ENCODE measurements around the gene CDA. TPM values are rescaled to one million over a fixed set of nuclear protein-coding genes. Genes with fewer than 3 reads are reported as not detected.
A peak's percentile ranks its signal among the peaks of the same experiment; 100 is the strongest.

The CDA gene
- total and polyA plus RNA-seq, 2 donors from 2014 or later = 6.0 to 29.9 TPM

- no peak for DNase-seq
- no peak for TF ChIP-seq CTCF (IDR thresholded peaks at IDR 0.05; ENCODE audit: borderline replicate concordance, extremely low read depth, insufficient read depth)
- H3K27me3 ChIP-seq (ENCODE audit: control insufficient read depth, insufficient read depth, low read length) = no peaks in the 10 kb centered on the region
- intact Hi-C loops (cut with DNase I) = no loop called here
- no peaks in the 10 kb centered on the region for H3K9me3 ChIP-seq (ENCODE audit: control insufficient read depth in 2 of 3, insufficient read depth in 1 of 3, low read length in 3 of 3)
- peak overlapping the region in 1 of 2 donors; percentile 20 for H3K27ac ChIP-seq (ENCODE audit: low read depth in 2 of 2, low read length in 2 of 2)
- peak overlapping the region; percentile 69 to 85 (median 72) for H3K4me3 ChIP-seq (ENCODE audit: low read length in 3 of 3)
- peaks cover 0 to 23% (median 14%) of the 10 kb centered on the region in 3 donors for H3K36me3 ChIP-seq (ENCODE audit: control insufficient read depth in 2 of 3, insufficient read depth in 3 of 3, low read length in 3 of 3)
- no peak for FAIRE-seq
- peaks cover 0 to 9% (median 6%) of the 10 kb centered on the region in 3 donors for H3K4me1 ChIP-seq (ENCODE audit: control insufficient read depth in 2 of 3, insufficient read depth in 2 of 3, low read depth in 1 of 3, low read length in 3 of 3)
- H3K9ac ChIP-seq (ENCODE audit: low read length in 3 of 3) = peak overlapping the region; percentile 50 to 95 (median 58)
Observed at GRCh38 chr1:20634065-20634593, 45.2 kb downstream of the CDA start.

- DNase-seq = peak in 3 of 5 donors; percentile 17 to 62 (median 50)
- no peak for FAIRE-seq
- Histone ChIP-seq H3K27me3 (ENCODE audit: control insufficient read depth, insufficient read depth, low read length) (no peaks in the 10 kb centered on the region), H3K4me3 (ENCODE audit: low read length in 3 of 3) (peak overlapping the region in 2 of 3 donors; percentile 72 to 85), H3K27ac (ENCODE audit: low read depth in 2 of 2, low read length in 2 of 2) (no peak overlapping the region), H3K4me1 (ENCODE audit: control insufficient read depth in 2 of 3, insufficient read depth in 2 of 3, low read depth in 1 of 3, low read length in 3 of 3) (peaks cover 0 to 9% (median 6%) of the 10 kb centered on the region in 3 donors), H3K9me3 (ENCODE audit: control insufficient read depth in 2 of 3, insufficient read depth in 1 of 3, low read length in 3 of 3) (no peaks in the 10 kb centered on the region), H3K9ac (ENCODE audit: low read length in 3 of 3) (peak overlapping the region; percentile 50 to 95 (median 58)), H3K36me3 (ENCODE audit: control insufficient read depth in 2 of 3, insufficient read depth in 3 of 3, low read length in 3 of 3) (peaks cover 3 to 28% (median 15%) of the 10 kb centered on the region in 3 donors)
- no peak for TF ChIP-seq CTCF (IDR thresholded peaks at IDR 0.05; ENCODE audit: borderline replicate concordance, extremely low read depth, insufficient read depth)
- intact Hi-C loops (cut with DNase I) = no loop called here
Observed at GRCh38 chr1:20634594-20635084, 45.7 kb downstream of the CDA start.

GRCh38 chr1:20636785-20637347 is 48.0 kb downstream of the CDA start:
- FAIRE-seq (no peak), DNase-seq (no peak)
- Histone ChIP-seq H3K27me3 (ENCODE audit: control insufficient read depth, insufficient read depth, low read length) (no peaks in the 10 kb centered on the region), H3K9ac (ENCODE audit: low read length in 3 of 3) (no peak overlapping the region), H3K4me3 (ENCODE audit: low read length in 3 of 3) (no peak overlapping the region), H3K27ac (ENCODE audit: low read depth in 2 of 2, low read length in 2 of 2) (no peak overlapping the region), H3K4me1 (ENCODE audit: control insufficient read depth in 2 of 3, insufficient read depth in 2 of 3, low read depth in 1 of 3, low read length in 3 of 3) (peaks cover 0 to 9% (median 6%) of the 10 kb centered on the region in 3 donors), H3K9me3 (ENCODE audit: control insufficient read depth in 2 of 3, insufficient read depth in 1 of 3, low read length in 3 of 3) (no peaks in the 10 kb centered on the region), H3K36me3 (ENCODE audit: control insufficient read depth in 2 of 3, insufficient read depth in 3 of 3, low read length in 3 of 3) (peaks cover 5 to 33% (median 25%) of the 10 kb centered on the region in 3 donors)
- intact Hi-C loops (cut with DNase I) = no loop called here
- no peak for TF ChIP-seq CTCF (IDR thresholded peaks at IDR 0.05; ENCODE audit: borderline replicate concordance, extremely low read depth, insufficient read depth)

Data from kidney (tissue), 14 donors.